Hepatocyte (in vitro differentiated cells): Measurements from ENCODE around the gene TAF1. TPM values are rescaled to one million over a fixed set of nuclear protein-coding genes. Genes with fewer than 3 reads are reported as not detected.

Experiments
- DNase-seq: peaks from one replicate; pipeline ENCODE4 v3.0.0-alpha.2; 2016; ENCODE audit warnings: low spot score
- H2AFZ ChIP-seq: fragments of 200-600 bp; sonication (generic); 2 replicates; pipeline ENCODE4 v1.6.0; 2016; ENCODE audit warnings: antibody characterized with exemption, mild to moderate bottlenecking
- H3K27ac ChIP-seq: fragments of 200-600 bp; sonication (generic); 2 replicates; pipeline ENCODE4 v1.5.1; 2016; ENCODE audit warnings: mild to moderate bottlenecking
- H3K27me3 ChIP-seq: fragments of 200-600 bp; sonication (generic); 2 replicates; pipeline ENCODE4 v1.6.1; 2016
- H3K36me3 ChIP-seq: fragments of 200-600 bp; sonication (generic); replicated peaks from 2 replicates; pipeline ENCODE4 v1.5.1; 2016; ENCODE audit warnings: low read depth; ENCODE audit not compliant: insufficient read depth
- H3K4me1 ChIP-seq: fragments of 200-600 bp; sonication (generic); 2 replicates; pipeline ENCODE4 v1.5.1; 2016; ENCODE audit warnings: mild to moderate bottlenecking, moderate library complexity; ENCODE audit not compliant: insufficient read depth
- H3K4me2 ChIP-seq: fragments of 200-600 bp; sonication (generic); 2 replicates; pipeline ENCODE4 v1.6.0; 2016
- H3K4me3 ChIP-seq: fragments of 200-600 bp; sonication (generic); 2 replicates; pipeline ENCODE4 v1.5.1; 2016; ENCODE audit warnings: mild to moderate bottlenecking
- H3K79me2 ChIP-seq: fragments of 200-600 bp; sonication (generic); 2 replicates; pipeline ENCODE4 v1.6.0; 2017; ENCODE audit warnings: mild to moderate bottlenecking
- H3K9me2 ChIP-seq: fragments of 200-600 bp; sonication (generic); replicated peaks from 2 replicates; pipeline ENCODE4 v1.6.0; 2017; ENCODE audit warnings: mild to moderate bottlenecking; ENCODE audit not compliant: insufficient read depth
- H3K9me3 ChIP-seq: fragments of 200-600 bp; sonication (generic); 2 replicates; pipeline ENCODE4 v1.5.1; 2016; ENCODE audit warnings: low read depth, mild to moderate bottlenecking
- H4K20me1 ChIP-seq: fragments of 200-600 bp; sonication (generic); 2 replicates; pipeline ENCODE4 v1.6.0; 2016; ENCODE audit warnings: mild to moderate bottlenecking; ENCODE audit not compliant: insufficient read depth, poor library complexity, severe bottlenecking
- EZH2 ChIP-seq: fragments of 200-600 bp; sonication (generic); IDR thresholded peaks from 2 replicates; pipeline ENCODE4 v1.6.1; 2016; ENCODE audit warnings: antibody characterized with exemption, mild to moderate bottlenecking, borderline replicate concordance
- EZH2phosphoT487 ChIP-seq: fragments of 200-600 bp; sonication (generic); IDR thresholded peaks from one replicate; pipeline ENCODE4 v1.6.1; 2018; ENCODE audit warnings: antibody characterized with exemption, mild to moderate bottlenecking, low read depth, moderate library complexity; ENCODE audit not compliant: unreplicated experiment, severe bottlenecking
- WGBS: methylation state at CpG from one replicate; pipeline ENCODE4 v1.1.6; 2016; ENCODE audit warnings: low lambda C conversion rate; ENCODE audit errors: missing lambda C conversion rate; 5-methylcytosine and 5-hydroxymethylcytosine counted together
- polyA plus RNA-seq: library from polyadenylated mRNA; unstranded; fragments of >200 nt; fragmentation: Nextera tagmentation; extraction: Ambion mirVana; gene quantifications from 2 replicates; pipeline ENCODE4 v1.2.1, GENCODE V29; 2016
- total RNA-seq: library from RNA; depleted of rRNA; stranded (reverse); fragments of >200 nt; gene quantifications from 2 replicates; pipeline ENCODE4 v1.2.3, GENCODE V29; 2014
- TF ChIP-seq, protein P1 (sequence below): fragments of 200-600 bp; sonication (generic); IDR thresholded peaks from 2 replicates; pipeline ENCODE4 v1.5.1; 2016; ENCODE audit warnings: antibody characterized with exemption, mild to moderate bottlenecking; ENCODE audit not compliant: poor library complexity

The TAF1 gene
- total and polyA plus RNA-seq, 2 experiments from 2014 or later, result 1.9 to 19.2 TPM

- 52% methylated on average over 16 of the region's 16 CpGs for WGBS
- Histone ChIP-seq H3K27me3 (no peaks in the 10 kb centered on the region), H2AFZ (no peak overlapping the region), H3K4me1 (no peaks in the 10 kb centered on the region), H3K36me3 (no peaks in the 10 kb centered on the region), H3K27ac (peak overlapping the region; percentile 91), H3K4me2 (peak overlapping the region; percentile 69), H3K9me2 (no peaks in the 10 kb centered on the region), H3K79me2 (peaks cover 29% of the 10 kb centered on the region), H3K9me3 (no peaks in the 10 kb centered on the region), H3K4me3 (peak overlapping the region; percentile 33), H4K20me1 (no peaks in the 10 kb centered on the region)
- DNase-seq, result no peak
- TF ChIP-seq EZH2 (no peak), EZH2phosphoT487 (no peak)
- TF ChIP-seq, protein P1, sequence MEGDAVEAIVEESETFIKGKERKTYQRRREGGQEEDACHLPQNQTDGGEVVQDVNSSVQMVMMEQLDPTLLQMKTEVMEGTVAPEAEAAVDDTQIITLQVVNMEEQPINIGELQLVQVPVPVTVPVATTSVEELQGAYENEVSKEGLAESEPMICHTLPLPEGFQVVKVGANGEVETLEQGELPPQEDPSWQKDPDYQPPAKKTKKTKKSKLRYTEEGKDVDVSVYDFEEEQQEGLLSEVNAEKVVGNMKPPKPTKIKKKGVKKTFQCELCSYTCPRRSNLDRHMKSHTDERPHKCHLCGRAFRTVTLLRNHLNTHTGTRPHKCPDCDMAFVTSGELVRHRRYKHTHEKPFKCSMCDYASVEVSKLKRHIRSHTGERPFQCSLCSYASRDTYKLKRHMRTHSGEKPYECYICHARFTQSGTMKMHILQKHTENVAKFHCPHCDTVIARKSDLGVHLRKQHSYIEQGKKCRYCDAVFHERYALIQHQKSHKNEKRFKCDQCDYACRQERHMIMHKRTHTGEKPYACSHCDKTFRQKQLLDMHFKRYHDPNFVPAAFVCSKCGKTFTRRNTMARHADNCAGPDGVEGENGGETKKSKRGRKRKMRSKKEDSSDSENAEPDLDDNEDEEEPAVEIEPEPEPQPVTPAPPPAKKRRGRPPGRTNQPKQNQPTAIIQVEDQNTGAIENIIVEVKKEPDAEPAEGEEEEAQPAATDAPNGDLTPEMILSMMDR, result no peak
These were observed 742 bp upstream of the TAF1 start for GRCh38 chrX:71365356-71365874.

- H3K79me2 ChIP-seq, result peaks cover 39% of the 10 kb centered on the region
- H2AFZ ChIP-seq, result peak overlapping the region; percentile 28
- H4K20me1 ChIP-seq, result no peaks in the 10 kb centered on the region
- peak; percentile 34 for DNase-seq
- no peaks in the 10 kb centered on the region for H3K4me1 ChIP-seq
- no peaks in the 10 kb centered on the region for H3K36me3 ChIP-seq
- H3K27me3 ChIP-seq, result no peaks in the 10 kb centered on the region
- TF ChIP-seq, protein P1, result no peak
- TF ChIP-seq EZH2phosphoT487 (no peak), EZH2 (no peak)
- no peaks in the 10 kb centered on the region for H3K9me3 ChIP-seq
- H3K4me3 ChIP-seq, result peak overlapping the region; percentile 26
- H3K27ac ChIP-seq, result peak overlapping the region; percentile 78
- WGBS, result 37% methylated on average over 31 of the region's 36 CpGs
- no peaks in the 10 kb centered on the region for H3K9me2 ChIP-seq
- H3K4me2 ChIP-seq, result peak overlapping the region; percentile 86
These were observed 608 bp downstream of the TAF1 start for GRCh38 chrX:71366674-71367256.

- Histone ChIP-seq H3K9me3 (no peaks in the 10 kb centered on the region), H3K4me1 (no peaks in the 10 kb centered on the region), H4K20me1 (no peaks in the 10 kb centered on the region), H3K27ac (peak overlapping the region; percentile 78), H3K4me2 (peak overlapping the region; percentile 86), H2AFZ (no peak overlapping the region), H3K36me3 (no peaks in the 10 kb centered on the region), H3K27me3 (no peaks in the 10 kb centered on the region), H3K4me3 (peak overlapping the region; percentile 26), H3K79me2 (peaks cover 41% of the 10 kb centered on the region), H3K9me2 (no peaks in the 10 kb centered on the region)
- no peak for DNase-seq
- TF ChIP-seq EZH2phosphoT487 (no peak), EZH2 (no peak)
- TF ChIP-seq, protein P1, result no peak
- 52% methylated on average over 14 of the region's 14 CpGs for WGBS
These were observed 1.2 kb downstream of the TAF1 start for GRCh38 chrX:71367396-71367795.
